Esophagus (tissue), 2 donors: ENCODE data around the gene ARL6IP6. TPM values are rescaled to one million over a fixed set of nuclear protein-coding genes. Genes with fewer than 3 reads are reported as not detected.

ENCODE experiments used
- H3K27ac ChIP-seq, 2 donors: one replicate each; pipeline ENCODE4 v1.5.1; 2013; ENCODE audit warnings: low read depth in 2 of 2, mild to moderate bottlenecking in 2 of 2, inconsistent platforms in 1 of 2, low read length in 1 of 2, moderate library complexity in 1 of 2
- H3K27me3 ChIP-seq, 2 donors: one replicate each; pipeline ENCODE4 v1.6.1; 2013; ENCODE audit warnings: low read length in 2 of 2, control low read depth in 1 of 2, mild to moderate bottlenecking in 1 of 2; ENCODE audit not compliant: insufficient read depth in 2 of 2, control insufficient read depth in 1 of 2
- H3K36me3 ChIP-seq, 2 donors: one replicate each; pipeline ENCODE4 v1.6.1; 2013; ENCODE audit warnings: low read length in 1 of 2; ENCODE audit not compliant: control insufficient read depth in 2 of 2, insufficient read depth in 2 of 2
- H3K4me1 ChIP-seq, 2 donors: one replicate each; pipeline ENCODE4 v1.6.1; 2013; ENCODE audit warnings: low read length in 1 of 2; ENCODE audit not compliant: control insufficient read depth in 2 of 2, insufficient read depth in 2 of 2
- H3K4me3 ChIP-seq, 2 donors: one replicate each; pipeline ENCODE4 v1.5.1; 2013; ENCODE audit warnings: low read length in 2 of 2, mild to moderate bottlenecking in 2 of 2, low read depth in 1 of 2, moderate library complexity in 1 of 2
- H3K9me3 ChIP-seq, 2 donors: one replicate each; pipeline ENCODE4 v1.6.1; 2013; ENCODE audit warnings: mild to moderate bottlenecking in 2 of 2, low read depth in 1 of 2, low read length in 1 of 2, moderate library complexity in 1 of 2; ENCODE audit not compliant: control insufficient read depth in 2 of 2, insufficient read depth in 1 of 2
- WGBS, 2 donors: extraction: QIAGEN DNeasy Blood & Tissue Kit; methylation state at CpG; one replicate each; pipeline ENCODE4 v1.1.7; 2013; 5-methylcytosine and 5-hydroxymethylcytosine counted together
- polyA plus RNA-seq, 2 donors: library from polyadenylated mRNA; stranded (reverse); fragments of 200-250 nt; gene quantifications; one replicate each; pipeline ENCODE4 v1.2.3, GENCODE V29; 2013
- donor health status: healthy with polysubstance abuse.
- donor health status: Bipolar disorder and iron deficiency.

Gene ARL6IP6
- 10 to 100 TPM in 1 of 2 donors, 1 to 10 TPM in 1; 6.0 to 10.3 TPM for polyA plus RNA-seq

GRCh38 chr2:152718076-152718908, at the start of gene ARL6IP6:
TSS of gene ARL6IP6 (plus strand) at chr2:152718620. CDS start at chr2:152718625, 5 bp downstream.
- H3K27me3 ChIP-seq: no peaks in the 10 kb centered on the region
- WGBS, 2 donors: 0 to 1% methylated on average over 77 to 87 of the region's 87 CpGs
- peaks cover 0 to 2% of the 10 kb centered on the region in 2 donors for H3K4me1 ChIP-seq
- H3K9me3 ChIP-seq: no peaks in the 10 kb centered on the region
- H3K27ac ChIP-seq: peak within 1 kb of the TSS; percentile 99 to 100
- peak within 1 kb of the TSS; percentile 88 to 91 for H3K4me3 ChIP-seq
- H3K36me3 ChIP-seq: peaks cover 0 to 4% of the 10 kb centered on the region in 2 donors

GRCh38 chr2:152674334-152674733, 44.1 kb upstream of the ARL6IP6 start:
- Histone ChIP-seq H3K27me3 (no peaks in the 10 kb centered on the region), H3K36me3 (peaks cover 3 to 11% of the 10 kb centered on the region in 2 donors), H3K9me3 (no peaks in the 10 kb centered on the region), H3K4me3 (no peak overlapping the region), H3K4me1 (no peaks in the 10 kb centered on the region), H3K27ac (no peak overlapping the region)
- WGBS, 2 donors: 92 to 93% methylated on average over 4 of the region's 4 CpGs

- WGBS, 2 donors: 91 to 97% methylated on average over 3 of the region's 3 CpGs
- peaks cover 3 to 11% of the 10 kb centered on the region in 2 donors for H3K36me3 ChIP-seq
- H3K4me3 ChIP-seq: no peak overlapping the region
- H3K9me3 ChIP-seq: no peaks in the 10 kb centered on the region
- H3K4me1 ChIP-seq: no peaks in the 10 kb centered on the region
- no peak overlapping the region for H3K27ac ChIP-seq
- no peaks in the 10 kb centered on the region for H3K27me3 ChIP-seq
Observed at GRCh38 chr2:152676461-152676860, 42.0 kb upstream of the ARL6IP6 start.

- Histone ChIP-seq H3K9me3 (no peaks in the 10 kb centered on the region), H3K4me1 (no peaks in the 10 kb centered on the region), H3K27ac (no peak overlapping the region), H3K27me3 (no peaks in the 10 kb centered on the region), H3K4me3 (no peak overlapping the region), H3K36me3 (peaks cover 4 to 12% of the 10 kb centered on the region in 2 donors)
- whole genome bisulfite sequencing, 2 donors: 78% methylated on average over 2 of the region's 2 CpGs
Observed at GRCh38 chr2:152678808-152679207, 39.6 kb upstream of the ARL6IP6 start.

- no peaks in the 10 kb centered on the region for H3K27me3 ChIP-seq
- no peak overlapping the region for H3K4me3 ChIP-seq
- H3K4me1 ChIP-seq: no peaks in the 10 kb centered on the region
- no peaks in the 10 kb centered on the region for H3K9me3 ChIP-seq
- WGBS, 2 donors: 94 to 95% methylated on average over 9 of the region's 9 CpGs
- no peak overlapping the region for H3K27ac ChIP-seq
- peaks cover 3 to 4% of the 10 kb centered on the region in 2 donors for H3K36me3 ChIP-seq
Observed at GRCh38 chr2:152682663-152683062, 35.8 kb upstream of the ARL6IP6 start.

- Histone ChIP-seq H3K9me3 (no peaks in the 10 kb centered on the region), H3K27ac (no peak overlapping the region), H3K4me3 (no peak overlapping the region), H3K27me3 (no peaks in the 10 kb centered on the region), H3K36me3 (peaks cover 3 to 4% of the 10 kb centered on the region in 2 donors), H3K4me1 (no peaks in the 10 kb centered on the region)
Observed at GRCh38 chr2:152683400-152683799, 35.0 kb upstream of the ARL6IP6 start.

GRCh38 chr2:152686321-152686720, 32.1 kb upstream of the ARL6IP6 start:
- H3K4me1 ChIP-seq: no peaks in the 10 kb centered on the region
- no peak overlapping the region for H3K4me3 ChIP-seq
- no peak overlapping the region for H3K27ac ChIP-seq
- no peaks in the 10 kb centered on the region for H3K27me3 ChIP-seq
- no peaks in the 10 kb centered on the region for H3K9me3 ChIP-seq
- H3K36me3 ChIP-seq: peaks cover 3 to 4% of the 10 kb centered on the region in 2 donors

GRCh38 chr2:152693033-152693432, 25.4 kb upstream of the ARL6IP6 start:
- Histone ChIP-seq H3K36me3 (peaks cover 0 to 3% of the 10 kb centered on the region in 2 donors), H3K27ac (no peak overlapping the region), H3K27me3 (no peaks in the 10 kb centered on the region), H3K9me3 (no peaks in the 10 kb centered on the region), H3K4me1 (no peaks in the 10 kb centered on the region), H3K4me3 (no peak overlapping the region)
- 87 to 93% methylated on average over 4 of the region's 4 CpGs for WGBS, 2 donors

- Histone ChIP-seq H3K4me3 (peak overlapping the region in 1 of 2 donors; percentile 26), H3K4me1 (no peaks in the 10 kb centered on the region), H3K36me3 (peaks cover 0 to 3% of the 10 kb centered on the region in 2 donors), H3K9me3 (no peaks in the 10 kb centered on the region), H3K27ac (peak overlapping the region in 1 of 2 donors; percentile 30), H3K27me3 (no peaks in the 10 kb centered on the region)
- WGBS, 2 donors: 45 to 47% methylated on average over 8 of the region's 8 CpGs
Observed at GRCh38 chr2:152694161-152694661, 24.2 kb upstream of the ARL6IP6 start.

- no peaks in the 10 kb centered on the region for H3K4me1 ChIP-seq
- H3K4me3 ChIP-seq: no peak overlapping the region
- WGBS, 2 donors: 80 to 86% methylated on average over 3 of the region's 3 CpGs
- H3K27me3 ChIP-seq: no peaks in the 10 kb centered on the region
- no peaks in the 10 kb centered on the region for H3K9me3 ChIP-seq
- H3K36me3 ChIP-seq: peaks cover 0 to 3% of the 10 kb centered on the region in 2 donors
- no peak overlapping the region for H3K27ac ChIP-seq
Observed at GRCh38 chr2:152695763-152696162, 22.7 kb upstream of the ARL6IP6 start.
